ENCODE data around the gene HMGXB3.

DNA sequence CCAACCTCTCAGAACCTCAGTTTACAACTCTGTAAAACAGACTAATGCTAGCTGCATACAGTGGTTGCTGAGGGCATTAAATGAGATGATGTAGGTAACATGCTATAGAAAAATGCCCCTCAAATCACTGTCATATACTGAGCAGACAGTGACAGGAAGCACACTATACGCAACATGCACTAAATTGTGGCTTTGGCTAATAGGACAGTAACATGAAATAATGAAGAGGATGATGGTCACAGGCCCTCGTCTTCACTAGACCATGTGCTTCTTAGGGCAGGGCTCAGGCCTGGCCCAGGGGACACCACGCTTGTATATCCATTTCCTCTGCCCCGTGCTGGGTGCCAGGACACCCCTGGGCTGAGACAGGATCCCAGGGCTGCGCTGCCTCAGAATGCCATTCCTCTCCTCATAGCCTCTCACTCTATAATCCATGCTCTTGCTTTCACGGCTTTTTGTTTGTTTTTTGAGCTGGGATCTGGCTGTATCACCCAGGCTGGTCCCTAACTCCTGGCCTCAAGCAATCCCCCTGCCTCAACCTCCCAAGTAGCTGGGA, 66.9 kb downstream of the HMGXB3 start:
- TF ChIP-seq CTCF (IDR thresholded peaks at IDR 0.05) = no peak
- TF ChIP-seq POLR2A (IDR thresholded peaks at IDR 0.05) = no peak
